Measurements from ENCODE around the gene LYPLAL1.
"Not testable (repeated sequence)": the region's sequence is repeated elsewhere in the genome, so short reads cannot be mapped to it uniquely, and the experiment has no call there.

The LYPLAL1 gene

DNA sequence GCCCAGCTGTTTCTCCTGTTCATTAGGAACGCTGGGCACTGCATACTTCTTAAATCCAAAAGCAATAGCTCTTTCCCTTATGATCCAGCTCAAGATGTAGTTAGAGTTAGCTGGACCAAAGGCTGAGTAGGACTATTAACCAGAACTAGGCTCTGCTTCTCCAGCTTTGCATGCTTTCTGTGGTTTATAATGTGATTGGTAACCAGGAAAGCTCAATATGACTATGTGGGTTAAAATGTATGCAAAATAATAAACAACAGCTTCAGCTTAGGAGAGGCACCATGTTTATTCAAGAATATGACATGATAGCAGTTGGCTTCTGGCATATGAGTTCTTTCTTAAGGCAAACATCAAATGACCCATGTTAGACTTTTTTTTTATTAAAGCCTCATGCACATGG lies 73.8 kb downstream of the LYPLAL1 start:
- TF ChIP-seq, protein P1, sequence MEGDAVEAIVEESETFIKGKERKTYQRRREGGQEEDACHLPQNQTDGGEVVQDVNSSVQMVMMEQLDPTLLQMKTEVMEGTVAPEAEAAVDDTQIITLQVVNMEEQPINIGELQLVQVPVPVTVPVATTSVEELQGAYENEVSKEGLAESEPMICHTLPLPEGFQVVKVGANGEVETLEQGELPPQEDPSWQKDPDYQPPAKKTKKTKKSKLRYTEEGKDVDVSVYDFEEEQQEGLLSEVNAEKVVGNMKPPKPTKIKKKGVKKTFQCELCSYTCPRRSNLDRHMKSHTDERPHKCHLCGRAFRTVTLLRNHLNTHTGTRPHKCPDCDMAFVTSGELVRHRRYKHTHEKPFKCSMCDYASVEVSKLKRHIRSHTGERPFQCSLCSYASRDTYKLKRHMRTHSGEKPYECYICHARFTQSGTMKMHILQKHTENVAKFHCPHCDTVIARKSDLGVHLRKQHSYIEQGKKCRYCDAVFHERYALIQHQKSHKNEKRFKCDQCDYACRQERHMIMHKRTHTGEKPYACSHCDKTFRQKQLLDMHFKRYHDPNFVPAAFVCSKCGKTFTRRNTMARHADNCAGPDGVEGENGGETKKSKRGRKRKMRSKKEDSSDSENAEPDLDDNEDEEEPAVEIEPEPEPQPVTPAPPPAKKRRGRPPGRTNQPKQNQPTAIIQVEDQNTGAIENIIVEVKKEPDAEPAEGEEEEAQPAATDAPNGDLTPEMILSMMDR (IDR thresholded peaks at IDR 0.05; ENCODE audit: borderline replicate concordance, control extremely low read depth, extremely low read depth, insufficient read depth, missing control alignments) = no peak
- no peak for DNase-seq (ENCODE audit: low spot score)
- in situ Hi-C loops (cut with MboI; ENCODE audit: low sequenced_read_pairs, unreplicated experiment) = no loop called here

DNA sequence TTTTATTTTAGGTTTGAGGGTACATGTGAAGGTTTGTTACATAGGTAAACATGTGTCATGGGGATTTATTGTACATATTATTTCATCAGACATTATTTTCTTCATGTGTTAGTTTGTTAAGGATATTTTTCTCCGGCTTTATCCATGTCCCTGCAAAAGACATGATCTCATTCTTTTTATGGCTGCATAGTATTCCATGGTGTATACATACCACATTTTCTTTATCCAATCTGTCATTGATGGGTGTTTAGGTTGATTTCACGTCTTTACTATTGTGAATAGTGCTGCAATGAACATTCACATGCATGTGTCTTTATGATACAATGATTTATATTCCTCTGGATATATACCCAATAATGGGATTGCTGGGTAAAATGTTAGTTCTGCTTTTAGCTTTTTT lies 76.8 kb downstream of the LYPLAL1 start:
- in situ Hi-C loops (cut with MboI; ENCODE audit: low sequenced_read_pairs, unreplicated experiment); DNase-seq (ENCODE audit: low spot score): not testable (repeated sequence)

DNA sequence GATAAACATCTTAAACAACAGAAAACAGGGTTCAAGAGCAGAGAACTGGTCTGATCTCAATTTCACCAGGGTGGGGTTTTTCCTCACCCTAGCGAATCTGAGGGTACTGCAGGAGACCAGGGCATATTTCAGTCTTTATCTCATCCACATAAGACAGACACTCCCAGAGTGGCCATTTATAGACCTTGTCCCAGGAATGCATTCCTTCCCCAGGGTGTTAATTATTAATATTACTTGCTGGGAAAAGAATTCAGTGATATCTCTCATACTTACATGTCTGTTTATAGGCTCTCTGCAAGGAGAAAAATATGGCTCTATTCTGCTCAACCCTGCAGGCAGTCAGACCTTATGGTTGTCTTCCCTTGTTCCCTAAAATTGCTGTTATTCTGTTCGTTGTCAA lies 84.1 kb downstream of the LYPLAL1 start:
- in situ Hi-C loops (cut with MboI; ENCODE audit: low sequenced_read_pairs, unreplicated experiment) = no loop called here
- DNase-seq (ENCODE audit: low spot score) = no peak
- TF ChIP-seq, protein P1 (IDR thresholded peaks at IDR 0.05; ENCODE audit: borderline replicate concordance, control extremely low read depth, extremely low read depth, insufficient read depth, missing control alignments) = no peak

DNA sequence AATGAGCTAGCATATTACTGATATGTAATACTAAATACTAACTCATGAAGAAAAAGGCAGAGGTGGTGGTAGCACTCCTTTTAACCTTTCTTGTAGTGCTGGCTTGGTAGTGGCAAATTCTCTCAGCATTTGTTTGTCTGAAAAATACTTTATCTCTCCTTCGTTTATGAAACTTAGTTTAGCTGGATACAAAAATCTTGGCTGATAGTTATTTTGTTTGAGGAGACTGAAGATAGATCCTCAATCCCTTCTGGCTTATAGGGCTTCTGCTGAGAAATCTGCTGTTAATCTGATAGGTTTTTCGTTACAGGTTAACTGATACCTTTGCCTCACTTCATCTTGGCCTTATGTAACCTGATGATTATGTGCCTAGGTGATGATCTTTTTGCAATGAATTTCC lies 87.8 kb downstream of the LYPLAL1 start:
- TF ChIP-seq, protein P1 (IDR thresholded peaks at IDR 0.05; ENCODE audit: borderline replicate concordance, control extremely low read depth, extremely low read depth, insufficient read depth, missing control alignments) = no peak
- DNase-seq (ENCODE audit: low spot score) = no peak
- in situ Hi-C loops (cut with MboI; ENCODE audit: low sequenced_read_pairs, unreplicated experiment) = no loop called here
